ENCODE data around the gene SOCS6.

GRCh38 chr18:70335892-70336726 lies 47.3 kb downstream of the SOCS6 start:
- TF ChIP-seq CTCF (IDR thresholded peaks at IDR 0.05) (no peak), POLR2A (IDR thresholded peaks at IDR 0.05) (no peak), POLR2AphosphoS5 (IDR thresholded peaks at IDR 0.05; ENCODE audit: insufficient read depth in 1 of 2, low read depth in 1 of 2) (no peak)
